Esophagus (tissue), 2 donors: Measurements from ENCODE around the gene NRXN3. TPM values are rescaled to one million over a fixed set of nuclear protein-coding genes. Genes with fewer than 3 reads are reported as not detected.

Experiments used
- H3K27ac ChIP-seq, 2 donors: one replicate each; pipeline ENCODE4 v1.5.1; 2013; ENCODE audit warnings: low read depth in 2 of 2, mild to moderate bottlenecking in 2 of 2, inconsistent platforms in 1 of 2, low read length in 1 of 2, moderate library complexity in 1 of 2
- H3K27me3 ChIP-seq, 2 donors: one replicate each; pipeline ENCODE4 v1.6.1; 2013; ENCODE audit warnings: low read length in 2 of 2, control low read depth in 1 of 2, mild to moderate bottlenecking in 1 of 2; ENCODE audit not compliant: insufficient read depth in 2 of 2, control insufficient read depth in 1 of 2
- H3K36me3 ChIP-seq, 2 donors: one replicate each; pipeline ENCODE4 v1.6.1; 2013; ENCODE audit warnings: low read length in 1 of 2; ENCODE audit not compliant: control insufficient read depth in 2 of 2, insufficient read depth in 2 of 2
- H3K4me1 ChIP-seq, 2 donors: one replicate each; pipeline ENCODE4 v1.6.1; 2013; ENCODE audit warnings: low read length in 1 of 2; ENCODE audit not compliant: control insufficient read depth in 2 of 2, insufficient read depth in 2 of 2
- H3K4me3 ChIP-seq, 2 donors: one replicate each; pipeline ENCODE4 v1.5.1; 2013; ENCODE audit warnings: low read length in 2 of 2, mild to moderate bottlenecking in 2 of 2, low read depth in 1 of 2, moderate library complexity in 1 of 2
- H3K9me3 ChIP-seq, 2 donors: one replicate each; pipeline ENCODE4 v1.6.1; 2013; ENCODE audit warnings: mild to moderate bottlenecking in 2 of 2, low read depth in 1 of 2, low read length in 1 of 2, moderate library complexity in 1 of 2; ENCODE audit not compliant: control insufficient read depth in 2 of 2, insufficient read depth in 1 of 2
- WGBS, 2 donors: extraction: QIAGEN DNeasy Blood & Tissue Kit; methylation state at CpG; one replicate each; pipeline ENCODE4 v1.1.7; 2013; 5-methylcytosine and 5-hydroxymethylcytosine counted together
- polyA plus RNA-seq, 2 donors: library from polyadenylated mRNA; stranded (reverse); fragments of 200-250 nt; gene quantifications; one replicate each; pipeline ENCODE4 v1.2.3, GENCODE V29; 2013
- donor health status: healthy with polysubstance abuse.
- donor health status: Bipolar disorder and iron deficiency.

NRXN3 gene
- polyA plus RNA-seq, 2 donors = 1.7 to 2.2 TPM

DNA sequence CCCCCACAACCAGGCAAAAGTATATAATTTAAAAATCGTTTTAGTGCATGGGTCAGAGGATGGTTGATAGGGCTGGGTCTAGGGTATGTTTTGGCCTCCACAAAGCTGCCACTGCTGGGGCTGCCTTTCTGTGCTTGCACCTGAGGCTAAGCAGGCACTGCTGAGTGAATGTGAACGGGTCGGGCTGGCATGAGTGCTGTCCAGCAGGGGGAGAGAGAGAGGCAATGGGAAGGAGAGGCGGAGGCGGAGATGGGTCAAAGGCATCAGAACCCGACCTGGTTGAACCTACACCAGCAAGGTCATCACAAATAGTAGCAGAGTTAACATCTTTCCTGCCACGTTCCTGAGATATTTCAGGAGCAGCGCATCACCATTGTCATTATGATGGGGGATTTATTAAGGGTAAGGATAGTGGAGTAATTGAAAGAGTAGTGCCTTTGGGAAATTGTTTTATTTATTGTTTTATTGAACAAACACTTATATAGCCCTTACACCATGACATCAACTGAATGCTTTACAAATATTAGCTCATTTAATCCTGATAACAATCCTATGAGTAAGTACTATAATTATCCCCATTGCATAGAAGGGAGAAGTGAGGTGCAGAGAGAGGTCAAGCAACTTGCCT lies 5.8 kb upstream of the NRXN3 start:
- H3K9me3 ChIP-seq = no peaks in the 10 kb centered on the region
- WGBS, 2 donors = 13 to 16% methylated on average over 8 of the region's 8 CpGs
- no peaks in the 10 kb centered on the region for H3K27me3 ChIP-seq
- H3K27ac ChIP-seq = no peak overlapping the region
- peaks cover 0 to 2% of the 10 kb centered on the region in 2 donors for H3K4me1 ChIP-seq
- no peaks in the 10 kb centered on the region for H3K36me3 ChIP-seq
- H3K4me3 ChIP-seq = no peak overlapping the region

DNA sequence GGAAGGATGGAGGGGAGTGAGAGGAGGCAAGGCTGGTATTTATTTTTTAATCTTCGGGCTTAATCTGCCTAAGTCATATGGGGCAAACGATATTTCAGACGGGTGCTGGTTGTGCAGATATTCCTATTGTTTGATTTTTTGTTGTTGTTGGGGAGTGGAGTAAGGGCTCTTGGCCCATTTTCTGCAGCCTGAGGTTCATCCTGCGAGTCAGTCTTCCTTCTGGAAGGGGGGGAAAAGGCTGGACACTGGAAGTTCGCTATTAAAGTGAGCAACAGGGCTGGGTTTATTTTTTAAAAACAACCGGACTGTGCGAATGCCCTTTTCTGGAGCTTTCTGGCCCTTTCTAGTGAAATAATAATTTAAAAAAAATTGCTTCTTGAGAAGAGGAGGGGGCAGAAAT lies 2.3 kb downstream of the NRXN3 start:
- H3K9me3 ChIP-seq = no peaks in the 10 kb centered on the region
- no peaks in the 10 kb centered on the region for H3K36me3 ChIP-seq
- no peak overlapping the region for H3K4me3 ChIP-seq
- H3K27me3 ChIP-seq = no peaks in the 10 kb centered on the region
- WGBS, 2 donors = 81 to 87% methylated on average over 7 of the region's 7 CpGs
- H3K4me1 ChIP-seq = no peaks in the 10 kb centered on the region
- H3K27ac ChIP-seq = no peak overlapping the region

DNA sequence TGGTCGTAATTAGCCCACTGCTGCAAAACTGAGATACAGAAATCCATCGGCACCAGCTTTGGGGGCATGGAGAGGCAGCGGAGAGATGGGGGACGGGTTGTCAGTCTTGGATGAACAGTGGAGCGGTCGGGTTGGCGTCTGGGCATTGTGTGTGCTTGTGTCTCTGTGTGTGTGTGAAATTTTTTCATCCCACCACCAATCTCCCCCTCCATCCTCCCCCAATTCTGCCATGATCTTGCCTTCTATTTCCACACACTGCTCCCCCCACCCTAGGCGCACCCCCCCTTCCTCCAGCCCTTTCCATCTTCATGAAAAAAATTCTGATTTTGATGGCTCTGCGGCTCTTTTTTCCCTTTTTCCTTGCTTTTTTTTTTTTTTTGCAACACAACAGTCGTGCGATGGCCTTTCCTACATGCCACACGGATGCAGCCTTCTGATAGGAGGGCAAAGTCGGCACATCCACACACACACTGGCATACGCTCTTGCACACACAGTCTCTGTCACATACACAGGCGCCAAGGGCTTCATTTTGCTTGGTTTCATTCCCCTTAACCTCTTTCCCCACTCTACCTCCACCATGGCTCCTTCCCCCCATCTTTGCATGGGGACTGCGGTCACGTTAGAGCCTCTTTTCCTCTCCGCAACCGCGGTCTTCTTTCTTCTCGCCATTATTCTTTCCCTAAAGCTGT lies 3.3 kb downstream of the NRXN3 start:
- Histone ChIP-seq H3K4me3 (no peak overlapping the region), H3K4me1 (no peaks in the 10 kb centered on the region), H3K36me3 (no peaks in the 10 kb centered on the region), H3K9me3 (no peaks in the 10 kb centered on the region), H3K27ac (no peak overlapping the region), H3K27me3 (no peaks in the 10 kb centered on the region)
- WGBS, 2 donors = 86 to 87% methylated on average over 21 of the region's 21 CpGs

DNA sequence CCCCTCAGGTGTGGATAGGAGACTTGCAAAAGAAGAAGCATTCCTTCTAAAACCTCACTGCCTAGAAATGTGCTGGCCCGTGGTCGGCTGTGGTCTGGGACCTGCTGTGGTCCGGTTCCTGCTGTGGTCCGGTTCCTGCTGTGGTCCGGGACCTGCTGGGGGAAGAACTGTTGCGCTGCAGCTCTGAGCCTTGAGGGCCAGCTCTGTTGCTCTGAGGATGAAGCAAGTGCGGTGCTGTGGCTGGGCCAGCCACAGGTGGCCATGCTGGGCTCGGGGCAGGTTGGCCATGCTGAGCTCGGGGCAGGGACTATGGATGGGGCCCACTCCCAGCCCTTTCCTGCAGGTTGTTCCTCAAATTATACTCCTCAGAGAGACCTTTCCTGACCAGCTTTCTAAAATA lies 5.2 kb downstream of the NRXN3 start:
- no peaks in the 10 kb centered on the region for H3K9me3 ChIP-seq
- no peaks in the 10 kb centered on the region for H3K36me3 ChIP-seq
- H3K27me3 ChIP-seq = no peaks in the 10 kb centered on the region
- 91 to 92% methylated on average over 9 of the region's 9 CpGs for WGBS, 2 donors
- no peak overlapping the region for H3K4me3 ChIP-seq
- H3K4me1 ChIP-seq = no peaks in the 10 kb centered on the region
- H3K27ac ChIP-seq = no peak overlapping the region

DNA sequence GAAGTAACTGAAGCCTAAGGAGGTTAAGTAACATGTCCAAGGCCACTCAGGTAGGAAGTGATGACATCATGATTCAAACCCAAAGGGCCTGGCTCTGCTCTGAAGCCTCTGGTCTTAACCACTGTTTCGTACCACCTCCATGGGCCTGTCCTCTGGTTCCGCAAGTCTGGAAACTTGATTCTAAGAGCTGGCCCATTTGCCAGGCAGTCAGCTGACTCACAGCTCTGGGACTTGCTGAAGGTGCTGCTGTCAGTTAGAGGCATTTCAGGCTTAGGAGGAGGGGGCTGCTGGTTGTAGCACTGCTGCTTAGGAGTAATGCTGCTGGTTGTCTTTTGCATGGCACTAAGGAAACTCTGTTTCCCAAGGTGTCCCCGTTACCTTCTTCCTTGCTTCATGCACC lies 7.9 kb downstream of the NRXN3 start:
- no peaks in the 10 kb centered on the region for H3K36me3 ChIP-seq
- WGBS, 2 donors = 89 to 92% methylated on average over 3 of the region's 3 CpGs
- H3K27me3 ChIP-seq = no peaks in the 10 kb centered on the region
- no peak overlapping the region for H3K4me3 ChIP-seq
- no peaks in the 10 kb centered on the region for H3K4me1 ChIP-seq
- no peaks in the 10 kb centered on the region for H3K9me3 ChIP-seq
- H3K27ac ChIP-seq = no peak overlapping the region

DNA sequence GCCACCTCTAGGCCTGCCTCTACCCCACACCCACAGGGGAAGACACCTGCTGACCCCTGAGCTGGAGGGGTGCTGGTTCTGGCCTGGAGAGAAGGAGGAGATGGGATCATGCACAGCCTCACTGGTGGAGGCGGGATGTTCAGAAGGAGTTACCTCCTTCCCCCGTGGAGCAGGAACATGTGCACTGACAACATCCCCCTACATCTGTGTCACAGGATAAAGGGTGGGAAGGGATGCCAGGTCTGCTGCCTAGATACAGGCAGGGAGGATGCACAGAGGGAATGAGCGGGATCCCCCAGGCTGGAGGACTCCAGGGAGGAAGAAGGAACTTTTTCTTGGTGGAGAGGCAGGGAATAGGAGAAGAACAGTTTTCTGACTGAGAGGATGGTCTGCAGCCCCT lies 8.8 kb downstream of the NRXN3 start:
- Histone ChIP-seq H3K36me3 (no peaks in the 10 kb centered on the region), H3K4me3 (no peak overlapping the region), H3K4me1 (no peaks in the 10 kb centered on the region), H3K9me3 (no peaks in the 10 kb centered on the region), H3K27me3 (no peaks in the 10 kb centered on the region), H3K27ac (no peak overlapping the region)
- 75 to 77% methylated on average over 3 of the region's 3 CpGs for WGBS, 2 donors

DNA sequence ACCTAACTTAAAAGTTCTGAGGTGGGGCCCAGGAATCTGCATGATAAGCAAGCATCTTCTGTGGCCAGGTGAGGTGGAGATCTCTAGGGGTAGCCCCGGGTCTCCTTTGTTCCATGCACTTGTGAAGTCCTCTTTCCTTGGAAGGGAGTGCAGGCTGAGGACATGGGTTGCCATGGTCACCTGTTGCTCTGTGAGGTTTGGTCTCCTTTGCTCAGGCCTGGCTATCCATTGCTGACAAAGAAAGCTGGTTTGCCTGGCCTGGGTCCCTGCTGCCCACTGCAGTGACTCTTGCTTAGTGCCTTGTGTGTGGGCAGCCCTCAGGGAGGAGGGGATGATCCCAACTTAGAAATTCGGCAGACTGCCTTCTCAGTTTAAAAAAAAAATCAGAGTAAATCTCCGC lies 11.1 kb downstream of the NRXN3 start:
- WGBS, 2 donors = 63 to 66% methylated on average over 3 of the region's 3 CpGs
- Histone ChIP-seq H3K4me3 (no peak overlapping the region), H3K27me3 (no peaks in the 10 kb centered on the region), H3K4me1 (no peaks in the 10 kb centered on the region), H3K9me3 (no peaks in the 10 kb centered on the region), H3K27ac (no peak overlapping the region), H3K36me3 (no peaks in the 10 kb centered on the region)

DNA sequence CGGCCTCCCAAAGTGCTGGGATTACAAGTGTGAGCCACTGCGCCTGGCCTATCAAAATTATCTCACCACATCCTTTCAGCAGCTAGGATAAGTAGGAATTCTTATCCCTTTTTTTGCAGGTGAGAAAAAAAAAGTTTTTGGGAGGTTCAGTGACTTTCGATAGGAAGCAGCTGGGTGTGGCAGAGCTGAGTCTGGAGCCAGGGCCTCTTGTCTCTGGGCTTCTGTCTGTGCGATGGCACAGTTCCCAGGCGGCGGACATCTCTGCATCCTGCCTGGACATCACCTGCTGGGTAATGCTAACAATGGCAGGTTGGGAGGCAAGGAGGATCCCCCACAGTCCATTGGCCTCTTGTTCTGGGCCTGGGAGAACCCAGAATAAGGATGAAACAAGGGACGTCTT lies 12.5 kb downstream of the NRXN3 start:
- no peaks in the 10 kb centered on the region for H3K36me3 ChIP-seq
- H3K4me1 ChIP-seq = no peaks in the 10 kb centered on the region
- H3K9me3 ChIP-seq = no peaks in the 10 kb centered on the region
- no peak overlapping the region for H3K4me3 ChIP-seq
- no peaks in the 10 kb centered on the region for H3K27me3 ChIP-seq
- H3K27ac ChIP-seq = no peak overlapping the region
- WGBS, 2 donors = 73 to 79% methylated on average over 7 of the region's 7 CpGs

DNA sequence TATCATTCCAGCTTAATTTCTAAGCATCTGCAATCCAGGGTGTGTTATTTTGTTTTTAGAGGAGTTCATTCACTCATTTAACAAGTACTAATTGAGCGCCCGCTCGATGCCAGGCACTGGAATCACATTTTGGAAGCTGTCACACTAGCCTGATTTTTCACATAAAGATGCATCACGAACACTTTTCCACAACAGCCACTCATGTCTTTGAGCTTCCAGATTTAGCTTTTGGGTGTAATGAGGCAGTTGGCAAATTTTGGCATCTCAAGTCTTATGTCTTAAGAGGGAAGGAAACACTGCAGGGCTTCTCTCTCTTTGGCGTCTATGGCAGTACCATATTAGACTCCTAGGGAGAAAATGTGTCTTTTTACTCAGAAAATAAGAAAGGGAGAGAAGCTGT lies 14.0 kb downstream of the NRXN3 start:
- H3K27me3 ChIP-seq = no peaks in the 10 kb centered on the region
- H3K36me3 ChIP-seq = no peaks in the 10 kb centered on the region
- H3K4me3 ChIP-seq = no peak overlapping the region
- H3K9me3 ChIP-seq = no peaks in the 10 kb centered on the region
- H3K4me1 ChIP-seq = no peaks in the 10 kb centered on the region
- 90 to 95% methylated on average over 5 of the region's 5 CpGs for WGBS, 2 donors
- no peak overlapping the region for H3K27ac ChIP-seq

DNA sequence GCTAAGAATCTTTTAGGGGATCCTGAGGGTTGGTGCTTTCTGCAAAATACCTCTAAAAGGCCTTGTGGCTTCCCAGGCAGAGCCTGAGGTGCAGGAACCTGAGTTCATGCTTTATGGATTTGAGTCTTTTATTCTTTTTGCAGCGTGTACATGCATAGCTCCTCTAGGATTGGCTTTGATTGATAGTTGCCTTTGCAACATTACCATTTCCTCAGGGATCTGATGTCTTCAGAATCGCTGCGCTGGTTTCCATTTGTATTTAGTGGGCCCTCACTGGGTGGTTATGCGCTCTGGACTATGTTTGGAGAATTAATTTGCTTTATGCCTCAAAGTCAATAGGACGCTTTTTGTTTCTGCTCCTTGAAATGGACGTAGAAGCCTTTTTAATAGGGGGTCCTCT lies 16.1 kb downstream of the NRXN3 start:
- Histone ChIP-seq H3K36me3 (no peaks in the 10 kb centered on the region), H3K4me1 (no peaks in the 10 kb centered on the region), H3K4me3 (no peak overlapping the region), H3K27me3 (no peaks in the 10 kb centered on the region), H3K27ac (no peak overlapping the region), H3K9me3 (no peaks in the 10 kb centered on the region)
- 78 to 80% methylated on average over 6 of the region's 6 CpGs for WGBS, 2 donors
